GM12875 (cell line): ENCODE data around the gene SACS.

Source experiments
- H3K4me3 ChIP-seq: one replicate; pipeline ENCODE4 v1.5.1; 2011; ENCODE audit warnings: low read depth, low read length, control low read depth
- CTCF ChIP-seq: IDR thresholded peaks from 2 replicates; pipeline ENCODE4 v1.5.1; 2011; ENCODE audit warnings: low read depth, mild to moderate bottlenecking, control low read depth, inconsistent platforms, low read length, moderate library complexity, borderline replicate concordance; ENCODE audit not compliant: insufficient read depth

The SACS gene

DNA sequence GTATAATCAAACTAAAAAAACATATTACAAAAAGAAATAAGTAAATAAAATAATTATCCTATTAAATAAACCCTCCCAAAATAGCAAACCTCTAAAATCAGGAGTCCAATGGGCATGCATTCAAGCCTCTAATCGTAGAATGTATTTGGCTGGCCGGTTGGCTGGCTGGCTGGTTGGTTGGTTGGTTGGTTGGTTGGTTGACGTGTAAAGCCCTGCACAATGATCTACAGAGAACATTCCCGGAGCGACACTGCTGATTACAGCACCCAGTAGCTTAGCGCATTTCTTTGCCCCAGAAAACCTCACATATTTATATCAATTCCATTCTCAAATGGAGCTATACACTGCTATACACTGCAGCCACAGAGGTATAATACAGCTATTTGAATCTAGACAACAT, 65.6 kb downstream of the SACS start:
- H3K4me3 ChIP-seq, result no peak overlapping the region
- TF ChIP-seq CTCF, result no peak

- H3K4me3 ChIP-seq, result no peak overlapping the region
- TF ChIP-seq CTCF, result no peak
Observed at GRCh38 chr13:23365652-23366051, 67.8 kb downstream of the SACS start.

DNA sequence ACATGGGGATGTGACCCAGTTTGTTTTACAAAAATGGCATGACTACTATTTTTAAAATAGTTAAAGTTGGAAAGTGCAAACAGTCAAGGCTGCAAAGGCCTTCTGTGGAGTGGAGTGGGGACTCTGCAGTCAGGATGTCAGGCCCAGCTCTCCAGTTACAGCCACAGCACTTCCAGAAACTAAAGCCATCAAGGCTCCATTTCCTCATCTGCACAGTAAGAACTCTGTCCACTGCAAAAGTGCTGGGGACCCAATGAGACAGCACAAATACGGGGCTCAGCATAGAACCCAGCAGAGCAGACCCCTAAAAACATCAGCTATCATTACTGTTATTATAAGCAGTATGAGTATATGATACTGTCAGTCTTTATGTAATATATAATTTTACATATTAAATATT, 73.6 kb downstream of the SACS start:
- H3K4me3 ChIP-seq, result no peak overlapping the region
- no peak for TF ChIP-seq CTCF

- no peak overlapping the region for H3K4me3 ChIP-seq
- TF ChIP-seq CTCF, result no peak
Observed at GRCh38 chr13:23357349-23357748, 76.2 kb downstream of the SACS start.

DNA sequence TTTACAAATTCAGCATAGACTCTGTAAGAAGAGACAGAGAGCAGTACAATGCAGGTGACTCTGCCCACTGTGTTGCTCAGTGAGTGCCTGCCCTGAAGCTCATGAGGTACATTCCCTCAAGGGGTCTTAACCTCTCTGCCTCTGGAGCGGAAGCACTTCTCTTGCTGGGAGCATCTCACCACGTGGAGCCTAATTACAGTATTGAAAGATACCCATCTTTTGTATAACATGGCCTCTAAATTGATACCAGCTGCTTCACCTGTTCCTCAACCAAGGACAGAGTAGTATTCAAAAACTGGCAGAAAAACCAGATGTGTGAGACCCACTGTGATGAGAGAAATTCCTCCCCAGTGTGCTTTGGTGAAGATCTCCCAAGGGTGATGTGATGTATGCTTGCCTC, 77.1 kb downstream of the SACS start:
- no peak overlapping the region for H3K4me3 ChIP-seq
- TF ChIP-seq CTCF, result no peak

DNA sequence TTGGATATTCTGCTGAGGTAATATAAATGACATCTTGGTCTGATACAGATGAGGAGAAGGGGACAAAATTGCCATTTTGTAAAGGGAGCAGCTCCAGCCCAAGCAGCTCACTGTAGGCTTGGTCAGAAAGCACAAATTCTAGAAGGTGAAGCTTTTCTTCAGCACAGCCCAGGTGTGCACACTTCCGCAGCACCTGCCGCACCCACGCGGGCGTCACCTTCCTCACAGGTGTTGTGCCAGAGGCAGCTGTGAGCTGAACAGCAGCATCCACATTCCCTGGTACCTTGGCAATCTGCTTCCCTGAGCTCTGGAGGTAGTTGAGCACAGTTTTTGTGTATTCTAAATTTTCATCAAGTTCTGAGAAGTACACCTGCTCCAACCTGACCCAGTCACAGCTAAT, 79.0 kb downstream of the SACS start:
- H3K4me3 ChIP-seq, result no peak overlapping the region
- no peak for TF ChIP-seq CTCF

- no peak for TF ChIP-seq CTCF
- no peak overlapping the region for H3K4me3 ChIP-seq
Observed at GRCh38 chr13:23352161-23352560, 81.3 kb downstream of the SACS start.

DNA sequence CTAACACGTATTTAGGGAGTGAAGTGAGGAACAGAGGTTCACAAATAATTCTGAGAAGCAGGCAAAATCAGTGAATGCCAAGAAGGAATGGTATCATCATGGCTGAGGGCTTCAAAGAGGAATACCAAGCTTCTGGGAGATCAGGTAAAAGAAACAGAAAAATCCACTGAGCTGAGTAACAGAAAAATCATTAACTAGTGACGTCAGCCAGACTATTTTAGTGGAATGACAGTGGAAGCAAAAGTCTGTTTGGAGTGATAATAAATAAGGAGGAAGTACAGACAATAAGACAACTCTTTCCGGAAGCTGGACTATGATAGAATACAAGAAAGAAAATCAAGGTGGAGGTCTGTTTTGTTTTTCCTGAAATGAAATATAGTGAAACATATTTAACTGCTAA, 83.5 kb downstream of the SACS start:
- no peak for TF ChIP-seq CTCF
- H3K4me3 ChIP-seq, result no peak overlapping the region
